Subcutaneous abdominal adipose tissue (tissue), 5 donors: ENCODE data around the gene LYAR.
"Not testable (repeated sequence)": the region's sequence is repeated elsewhere in the genome, so short reads cannot be mapped to it uniquely, and the experiment has no call there.

Source experiments
- H3K27ac ChIP-seq: one replicate; pipeline ENCODE4 v1.7.0; 2013; ENCODE audit warnings: low read depth, mild to moderate bottlenecking, inconsistent platforms, low read length, moderate library complexity
- H3K27me3 ChIP-seq, 5 donors: one replicate each; pipeline ENCODE4 v1.7.0; 2013; ENCODE audit warnings: low read length in 5 of 5, inconsistent platforms in 1 of 5; ENCODE audit not compliant: control insufficient read depth in 5 of 5, insufficient read depth in 4 of 5
- H3K36me3 ChIP-seq, 5 donors: one replicate each; pipeline ENCODE4 v1.7.0; 2013; ENCODE audit warnings: low read length in 5 of 5; ENCODE audit not compliant: control insufficient read depth in 5 of 5, insufficient read depth in 5 of 5
- H3K4me1 ChIP-seq, 5 donors: one replicate each; pipeline ENCODE4 v1.7.0; 2013; ENCODE audit warnings: low read length in 5 of 5, mild to moderate bottlenecking in 3 of 5, moderate library complexity in 1 of 5; ENCODE audit not compliant: control insufficient read depth in 5 of 5, insufficient read depth in 5 of 5
- H3K4me3 ChIP-seq, 5 donors: one replicate each; pipeline ENCODE4 v1.7.0; 2013; ENCODE audit warnings: low read length in 5 of 5, low read depth in 1 of 5
- H3K9ac ChIP-seq, 5 donors: one replicate each; pipeline ENCODE4 v1.7.0; 2013; ENCODE audit warnings: low read length in 5 of 5, mild to moderate bottlenecking in 4 of 5, moderate library complexity in 3 of 5
- H3K9me3 ChIP-seq, 5 donors: one replicate each; pipeline ENCODE4 v1.7.0; 2013; ENCODE audit warnings: low read length in 5 of 5; ENCODE audit not compliant: control insufficient read depth in 5 of 5
- donor health status: healthy.
- donor health status: healthy.
- donor health status: healthy.
- donor health status: healthy.
- donor health status: healthy.

LYAR gene

GRCh38 chr4:4249866-4250265 lies 40.1 kb downstream of the LYAR start:
- Histone ChIP-seq H3K27me3 (peaks cover 0 to 4% (median 2%) of the 10 kb centered on the region in 5 donors), H3K4me1 (peaks cover 6 to 20% (median 18%) of the 10 kb centered on the region in 5 donors), H3K4me3 (no peak overlapping the region), H3K9me3 (no peaks in the 10 kb centered on the region), H3K9ac (no peak overlapping the region), H3K36me3 (peaks cover 4 to 9% (median 6%) of the 10 kb centered on the region in 5 donors), H3K27ac (no peak overlapping the region)

- not testable (repeated sequence) for H3K27me3 ChIP-seq, H3K27ac ChIP-seq, H3K9ac ChIP-seq, H3K9me3 ChIP-seq
- peak overlapping the region in 2 of 5 donors; percentile 74 to 91 for H3K4me3 ChIP-seq
- H3K36me3 ChIP-seq: peaks cover 4 to 14% (median 11%) of the 10 kb centered on the region in 5 donors
- H3K4me1 ChIP-seq: peaks cover 6 to 20% (median 18%) of the 10 kb centered on the region in 5 donors
Measured at GRCh38 chr4:4249342-4249741, 40.6 kb downstream of the LYAR start.

GRCh38 chr4:4248885-4249203 lies 41.1 kb downstream of the LYAR start:
- H3K9me3 ChIP-seq: no peaks in the 10 kb centered on the region
- peaks cover 6 to 20% (median 18%) of the 10 kb centered on the region in 5 donors for H3K4me1 ChIP-seq
- peak overlapping the region; percentile 93 for H3K27ac ChIP-seq
- H3K27me3 ChIP-seq: peaks cover 0 to 4% (median 2%) of the 10 kb centered on the region in 5 donors
- H3K36me3 ChIP-seq: peaks cover 4 to 19% (median 16%) of the 10 kb centered on the region in 5 donors
- H3K4me3 ChIP-seq: peak overlapping the region; percentile 74 to 93 (median 87)
- H3K9ac ChIP-seq: peak overlapping the region; percentile 60 to 95 (median 78)

DNA sequence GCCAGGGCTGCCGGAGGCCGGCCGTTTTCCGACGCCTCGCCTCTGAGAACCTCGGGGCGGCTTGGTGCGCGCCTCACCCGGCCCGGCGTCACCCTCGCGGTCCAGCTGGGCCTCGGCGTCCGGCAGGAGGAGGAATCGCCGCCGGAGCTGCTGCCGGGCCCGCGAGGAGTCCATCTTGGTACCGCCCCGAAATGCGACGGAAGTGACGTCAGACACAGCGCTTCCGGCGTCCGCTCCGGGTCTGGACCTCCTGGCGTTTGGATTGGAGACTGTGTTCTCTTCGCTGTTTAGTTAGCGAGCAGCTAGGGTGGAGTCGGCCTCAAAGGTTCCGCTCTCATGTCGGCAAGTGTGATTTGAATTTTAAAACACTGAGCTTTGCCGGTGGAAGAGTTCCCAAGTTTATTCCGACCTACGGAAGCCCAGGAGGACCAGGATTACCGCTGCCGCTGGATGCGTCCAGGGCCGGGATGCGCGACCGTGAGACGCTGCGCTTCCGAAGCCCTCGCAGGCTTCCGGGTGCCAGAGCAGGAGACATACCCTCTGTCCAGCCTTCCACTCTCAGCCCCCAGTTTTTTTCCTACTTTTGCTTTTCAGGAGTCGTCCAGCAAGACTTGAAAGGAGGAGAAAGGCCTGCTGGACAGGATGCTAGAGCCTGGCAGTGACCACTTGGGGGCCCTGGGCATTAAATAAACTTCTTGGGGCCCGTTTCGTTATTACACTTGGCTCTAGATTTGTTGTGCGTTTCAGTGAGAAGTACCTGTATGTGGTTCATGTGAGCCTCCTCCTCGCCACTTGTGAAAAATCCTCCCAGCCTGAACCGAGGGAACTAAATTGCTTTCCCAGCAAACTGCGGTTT lies 41.7 kb downstream of the LYAR start, which contains the start of gene TMEM128:
Gene TMEM128, minus strand, starts transcription at position 195 of the 856 bp plus-strand sequence. Its CDS starts 21 bp downstream, at position 174.
- Histone ChIP-seq H3K4me3 (peak within 1 kb of the TSS; percentile 74 to 93 (median 87)), H3K9ac (peak within 1 kb of the TSS; percentile 74 to 95 (median 90)), H3K9me3 (no peaks in the 10 kb centered on the region), H3K27ac (peak within 1 kb of the TSS; percentile 93), H3K27me3 (peaks cover 0 to 4% (median 2%) of the 10 kb centered on the region in 5 donors), H3K4me1 (peaks cover 6 to 20% (median 18%) of the 10 kb centered on the region in 5 donors), H3K36me3 (peaks cover 4 to 24% (median 22%) of the 10 kb centered on the region in 5 donors)

DNA sequence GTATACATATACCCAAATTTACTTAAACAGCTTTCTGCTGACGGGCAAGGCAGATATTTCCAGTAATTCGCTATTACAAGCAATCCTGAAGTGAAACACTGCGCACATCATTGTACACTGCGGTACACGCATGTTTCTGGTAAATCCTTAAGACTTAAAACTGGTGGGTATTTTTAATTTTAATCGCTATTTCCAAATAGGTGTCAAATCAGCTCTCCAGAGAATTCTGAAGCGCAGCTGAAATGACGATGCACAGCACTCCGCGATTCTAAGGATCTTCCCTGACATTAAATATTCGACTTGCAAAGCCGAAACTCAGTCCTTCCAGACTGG lies 42.3 kb downstream of the LYAR start:
- H3K27me3 ChIP-seq: peaks cover 0 to 4% (median 2%) of the 10 kb centered on the region in 5 donors
- peak overlapping the region; percentile 74 to 95 (median 90) for H3K9ac ChIP-seq
- H3K9me3 ChIP-seq: no peaks in the 10 kb centered on the region
- peaks cover 6 to 20% (median 18%) of the 10 kb centered on the region in 5 donors for H3K4me1 ChIP-seq
- H3K27ac ChIP-seq: peak overlapping the region; percentile 93
- peak overlapping the region; percentile 74 to 93 (median 87) for H3K4me3 ChIP-seq
- peaks cover 4 to 27% (median 23%) of the 10 kb centered on the region in 5 donors for H3K36me3 ChIP-seq

GRCh38 chr4:4245172-4245571 lies 44.8 kb downstream of the LYAR start:
- H3K36me3 ChIP-seq: peaks cover 12 to 43% (median 37%) of the 10 kb centered on the region in 5 donors
- no peak overlapping the region for H3K27ac ChIP-seq
- H3K9ac ChIP-seq: no peak overlapping the region
- H3K27me3 ChIP-seq: no peaks in the 10 kb centered on the region
- no peak overlapping the region for H3K4me3 ChIP-seq
- H3K4me1 ChIP-seq: peaks cover 6 to 20% (median 18%) of the 10 kb centered on the region in 5 donors
- no peaks in the 10 kb centered on the region for H3K9me3 ChIP-seq

DNA sequence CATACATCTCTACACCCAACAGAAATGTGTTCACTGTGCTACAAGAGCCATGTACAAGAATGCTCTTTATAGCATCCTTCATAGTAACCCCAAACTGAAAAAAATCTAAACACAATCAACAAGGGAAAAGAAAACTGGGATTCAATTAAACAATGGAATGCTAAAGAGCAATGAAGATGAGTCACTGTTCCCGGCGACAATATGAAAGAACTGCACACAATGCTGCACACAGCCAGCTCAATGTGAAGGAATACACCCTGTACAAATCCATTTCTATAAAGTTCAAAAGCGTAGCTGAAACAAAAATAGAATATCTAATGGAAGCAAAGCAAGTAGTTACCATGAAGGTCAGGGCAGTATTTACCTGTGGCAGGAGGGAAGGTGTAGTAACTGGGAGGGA lies 50.4 kb downstream of the LYAR start:
- H3K4me3 ChIP-seq, H3K9me3 ChIP-seq, H3K4me1 ChIP-seq, H3K27ac ChIP-seq, H3K27me3 ChIP-seq, H3K9ac ChIP-seq: not testable (repeated sequence)
- H3K36me3 ChIP-seq: peaks cover 40 to 71% (median 56%) of the 10 kb centered on the region in 5 donors

- Histone ChIP-seq H3K9ac (no peak overlapping the region), H3K27ac (no peak overlapping the region), H3K4me3 (no peak overlapping the region), H3K9me3 (peaks cover 0 to 11% (median 0%) of the 10 kb centered on the region in 5 donors), H3K27me3 (peaks cover 0 to 8% (median 0%) of the 10 kb centered on the region in 5 donors), H3K36me3 (peaks cover 16 to 23% (median 19%) of the 10 kb centered on the region in 5 donors), H3K4me1 (no peaks in the 10 kb centered on the region)
Measured at GRCh38 chr4:4233610-4234009, 56.3 kb downstream of the LYAR start.

- H3K9ac ChIP-seq: no peak overlapping the region
- H3K27me3 ChIP-seq: peaks cover 5 to 44% (median 30%) of the 10 kb centered on the region in 5 donors
- no peak overlapping the region for H3K27ac ChIP-seq
- no peaks in the 10 kb centered on the region for H3K4me1 ChIP-seq
- peaks cover 0 to 5% (median 0%) of the 10 kb centered on the region in 5 donors for H3K9me3 ChIP-seq
- no peak overlapping the region for H3K4me3 ChIP-seq
- H3K36me3 ChIP-seq: no peaks in the 10 kb centered on the region
Measured at GRCh38 chr4:4228356-4228668, 61.6 kb downstream of the LYAR start.
